Activated CD8-positive, alpha-beta memory T cell treated with anti-CD3 and anti-CD28 coated beads for 36 hours (primary cell): ENCODE measurements around the gene CCDC14. TPM values are rescaled to one million over a fixed set of nuclear protein-coding genes. Genes with fewer than 3 reads are reported as not detected.

Source experiments
- CTCF ChIA-PET: fragments of 350-600 bp; sonication (Branson Sonifier 250); formaldehyde crosslinking; loops from one replicate; lab custom pipeline; 2021; ENCODE audit warnings: antibody characterized with exemption; lab: Charles Lee
- POLR2A ChIA-PET: fragments of 350-600 bp; sonication (Branson Sonifier 250); formaldehyde crosslinking; loops from one replicate; lab custom pipeline; 2021; ENCODE audit warnings: antibody characterized with exemption; lab: Charles Lee
- total RNA-seq, 2 experiments: library from RNA; stranded (reverse); gene quantifications; one replicate each; pipeline ENCODE4 v1.2.3, GENCODE V29; 2021

The CCDC14 gene
- total RNA-seq, 2 experiments from 2014 or later: 31.1 to 34.0 TPM

DNA sequence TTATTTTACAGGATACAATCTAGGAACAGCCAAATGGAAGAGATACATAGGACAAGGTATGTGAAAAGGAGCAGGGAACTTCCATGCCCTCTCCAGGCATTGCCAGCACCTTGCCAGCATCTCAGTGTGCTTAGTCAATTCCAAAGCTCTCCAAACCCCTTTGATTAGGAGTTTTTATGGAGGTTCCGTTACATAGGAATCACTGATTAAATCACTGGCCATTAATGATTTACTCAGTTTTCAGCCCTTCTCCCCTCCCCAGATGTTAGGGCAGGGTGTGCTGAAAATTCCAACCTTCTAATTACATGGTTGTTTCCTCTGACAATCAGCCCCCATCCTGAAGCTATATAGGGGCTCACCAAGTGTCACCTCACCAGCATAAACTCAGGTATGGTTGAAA is 88.4 kb downstream of the CCDC14 start:
- ChIA-PET POLR2A (no interaction called here), CTCF (no interaction called here)

DNA sequence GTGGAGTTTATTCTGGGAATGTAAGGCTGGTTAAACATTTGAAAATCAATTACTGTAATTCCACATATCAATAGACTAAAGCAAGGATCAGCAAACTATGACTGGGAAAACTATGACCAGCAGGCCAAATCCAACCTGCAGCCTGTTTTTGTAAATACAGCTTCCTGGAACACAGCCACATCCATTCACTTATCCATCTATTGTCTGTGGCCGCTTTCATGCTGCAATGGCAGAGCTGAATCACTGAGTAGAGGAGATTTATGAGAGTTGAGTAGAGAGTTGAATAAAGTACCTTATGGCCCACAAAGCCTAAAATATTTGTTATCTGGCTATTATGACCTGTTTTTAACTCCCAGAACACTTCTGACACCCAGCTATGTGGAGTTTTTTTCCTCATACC is 89.1 kb downstream of the CCDC14 start:
- ChIA-PET POLR2A (no interaction called here), CTCF (no interaction called here)

- POLR2A ChIA-PET: no interaction called here
Observed at GRCh38 chr3:123870033-123870432, 91.0 kb downstream of the CCDC14 start.

DNA sequence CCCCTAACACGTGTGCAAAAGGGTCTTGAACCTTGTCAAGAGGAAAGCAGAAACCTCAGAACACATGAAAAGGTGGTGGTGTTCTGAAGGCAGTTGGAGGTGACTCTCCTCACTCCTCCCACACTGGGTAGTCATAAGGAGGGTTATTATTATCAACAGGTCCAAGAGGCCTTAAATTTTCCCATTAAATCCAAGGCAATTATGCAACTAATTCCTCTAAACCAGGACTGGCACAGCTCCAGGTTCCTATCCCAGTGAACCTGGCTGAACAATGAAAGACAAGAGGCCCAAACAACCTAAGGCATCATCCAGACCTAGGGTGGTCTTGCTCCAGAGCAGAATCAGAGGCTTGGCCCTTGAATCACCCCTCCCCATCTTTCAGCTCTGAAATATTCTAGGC is 91.9 kb downstream of the CCDC14 start:
- ChIA-PET POLR2A (no interaction called here), CTCF (no interaction called here)

More at GRCh38 chr3:123870033-123870432, 91.0 kb downstream of the CCDC14 start:
- CTCF ChIA-PET: no interaction called here

GRCh38 chr3:123864706-123865105 is 96.3 kb downstream of the CCDC14 start:
- ChIA-PET CTCF (no interaction called here), POLR2A (no interaction called here)

Other genes starting within 250 kb of the CCDC14 start
- gene MYLK, start 76.9 kb downstream of the CCDC14 start, total RNA-seq: not detected
- not detected for gene ROPN1, start 30.9 kb upstream of the CCDC14 start, total RNA-seq
- gene KALRN, start 72.1 kb upstream of the CCDC14 start, total RNA-seq: 1 to 10 TPM; 7.5 to 8.5 TPM